C4-2B (cell line): ENCODE data around the gene TPCN1.
A peak's percentile ranks its signal among the peaks of the same experiment; 100 is the strongest.

ENCODE experiments used
- ZFX ChIP-seq: fragments of 450-650 bp; IDR thresholded peaks from 2 replicates; pipeline ENCODE4 v1.6.1; 2017
- TF ChIP-seq, protein P1 (sequence below): fragments of 450-650 bp; conservative IDR thresholded peaks from 2 replicates; pipeline ENCODE4 v1.5.1; 2017; ENCODE audit warnings: mild to moderate bottlenecking

GRCh38 chr12:113334786-113335539 lies 113.7 kb downstream of the TPCN1 start, which contains the start of gene SLC8B1:
- TF ChIP-seq, protein P1, sequence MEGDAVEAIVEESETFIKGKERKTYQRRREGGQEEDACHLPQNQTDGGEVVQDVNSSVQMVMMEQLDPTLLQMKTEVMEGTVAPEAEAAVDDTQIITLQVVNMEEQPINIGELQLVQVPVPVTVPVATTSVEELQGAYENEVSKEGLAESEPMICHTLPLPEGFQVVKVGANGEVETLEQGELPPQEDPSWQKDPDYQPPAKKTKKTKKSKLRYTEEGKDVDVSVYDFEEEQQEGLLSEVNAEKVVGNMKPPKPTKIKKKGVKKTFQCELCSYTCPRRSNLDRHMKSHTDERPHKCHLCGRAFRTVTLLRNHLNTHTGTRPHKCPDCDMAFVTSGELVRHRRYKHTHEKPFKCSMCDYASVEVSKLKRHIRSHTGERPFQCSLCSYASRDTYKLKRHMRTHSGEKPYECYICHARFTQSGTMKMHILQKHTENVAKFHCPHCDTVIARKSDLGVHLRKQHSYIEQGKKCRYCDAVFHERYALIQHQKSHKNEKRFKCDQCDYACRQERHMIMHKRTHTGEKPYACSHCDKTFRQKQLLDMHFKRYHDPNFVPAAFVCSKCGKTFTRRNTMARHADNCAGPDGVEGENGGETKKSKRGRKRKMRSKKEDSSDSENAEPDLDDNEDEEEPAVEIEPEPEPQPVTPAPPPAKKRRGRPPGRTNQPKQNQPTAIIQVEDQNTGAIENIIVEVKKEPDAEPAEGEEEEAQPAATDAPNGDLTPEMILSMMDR = no peak
- TF ChIP-seq ZFX = 0 out of 2 replicates have a peak, but pooled peaks have one; percentile 15
